Measurements from ENCODE around the gene NOL8. TPM values are rescaled to one million over a fixed set of nuclear protein-coding genes. Genes with fewer than 3 reads are reported as not detected.
A peak's percentile ranks its signal among the peaks of the same experiment; 100 is the strongest.

NOL8 gene
- total RNA-seq (2021; ENCODE audit: unreplicated experiment) (30.6 TPM), Bru-seq, nascent RNA (percentile 82 among the genes with signal in this experiment), BruChase-seq, experiment 1, labeled RNA remaining after a 2-hour chase (percentile 87 among the genes with signal in this experiment), BruChase-seq, experiment 2, labeled RNA remaining after a 6-hour chase (percentile 87 among the genes with signal in this experiment)
- polyA plus RNA-seq (2012; ENCODE audit: insufficient read length) = 10.1 TPM
- long read RNA-seq, full-length matches to known transcripts = 11 of 62 reads
- long read RNA-seq, partial matches to known transcripts = 39 of 62 reads
- long read RNA-seq, other reads (novel, unspliced or antisense) = 12 of 62 reads

GRCh38 chr9:92325269-92325990 lies at the start of gene NOL8, which contains the start of gene CENPP:
Gene NOL8 (minus strand): TSS chr9:92325350. CDS start chr9:92324161, 1,189 bp downstream.
Gene CENPP (plus strand): TSS chr9:92325953.
- DNase-seq (ENCODE audit: low read depth, low spot score) (peak; percentile 60), ATAC-seq (peak; percentile 97)
- H3K4me3 ChIP-seq (ENCODE audit: low read depth in 2 of 2, low read length in 2 of 2) = peak within 1 kb of the TSS; percentile 91 to 97
- CTCF ChIA-PET = no interaction called here
- in situ Hi-C loops (cut with HindIII; ENCODE audit: low pct_unique_long_range_greater_than_20kb, low sequenced_read_pairs) = no loop called here
- H3K36me3 ChIP-seq (ENCODE audit: control insufficient read depth, insufficient read depth, low read length) = peaks cover 14% of the 10 kb centered on the region
- H3K27ac ChIP-seq (ENCODE audit: low read length) = peak within 1 kb of the TSS; percentile 99
- peaks cover 4% of the 10 kb centered on the region; the same call in 1 of the 2 replicates for H3K4me1 ChIP-seq (ENCODE audit: control insufficient read depth, insufficient read depth, low read length)
- TF ChIP-seq, protein P1, sequence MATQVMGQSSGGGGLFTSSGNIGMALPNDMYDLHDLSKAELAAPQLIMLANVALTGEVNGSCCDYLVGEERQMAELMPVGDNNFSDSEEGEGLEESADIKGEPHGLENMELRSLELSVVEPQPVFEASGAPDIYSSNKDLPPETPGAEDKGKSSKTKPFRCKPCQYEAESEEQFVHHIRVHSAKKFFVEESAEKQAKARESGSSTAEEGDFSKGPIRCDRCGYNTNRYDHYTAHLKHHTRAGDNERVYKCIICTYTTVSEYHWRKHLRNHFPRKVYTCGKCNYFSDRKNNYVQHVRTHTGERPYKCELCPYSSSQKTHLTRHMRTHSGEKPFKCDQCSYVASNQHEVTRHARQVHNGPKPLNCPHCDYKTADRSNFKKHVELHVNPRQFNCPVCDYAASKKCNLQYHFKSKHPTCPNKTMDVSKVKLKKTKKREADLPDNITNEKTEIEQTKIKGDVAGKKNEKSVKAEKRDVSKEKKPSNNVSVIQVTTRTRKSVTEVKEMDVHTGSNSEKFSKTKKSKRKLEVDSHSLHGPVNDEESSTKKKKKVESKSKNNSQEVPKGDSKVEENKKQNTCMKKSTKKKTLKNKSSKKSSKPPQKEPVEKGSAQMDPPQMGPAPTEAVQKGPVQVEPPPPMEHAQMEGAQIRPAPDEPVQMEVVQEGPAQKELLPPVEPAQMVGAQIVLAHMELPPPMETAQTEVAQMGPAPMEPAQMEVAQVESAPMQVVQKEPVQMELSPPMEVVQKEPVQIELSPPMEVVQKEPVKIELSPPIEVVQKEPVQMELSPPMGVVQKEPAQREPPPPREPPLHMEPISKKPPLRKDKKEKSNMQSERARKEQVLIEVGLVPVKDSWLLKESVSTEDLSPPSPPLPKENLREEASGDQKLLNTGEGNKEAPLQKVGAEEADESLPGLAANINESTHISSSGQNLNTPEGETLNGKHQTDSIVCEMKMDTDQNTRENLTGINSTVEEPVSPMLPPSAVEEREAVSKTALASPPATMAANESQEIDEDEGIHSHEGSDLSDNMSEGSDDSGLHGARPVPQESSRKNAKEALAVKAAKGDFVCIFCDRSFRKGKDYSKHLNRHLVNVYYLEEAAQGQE (IDR thresholded peaks at IDR 0.05; ENCODE audit: insufficient read depth in 1 of 2, low read depth in 2 of 2, low read length in 1 of 2) = 0 out of 4 replicates have a peak, but pooled peaks of 1 of the 2 experiments have one; percentile 36
- no peak for TF ChIP-seq TCF7L2 (IDR thresholded peaks at IDR 0.05; ENCODE audit: low read depth, low read length)
- TF ChIP-seq POLR2AphosphoS5 (IDR thresholded peaks at IDR 0.05; ENCODE audit: low read depth, low read length) = peak; percentile 72
- TF ChIP-seq SIN3A (IDR thresholded peaks at IDR 0.05; ENCODE audit: borderline replicate concordance, insufficient read depth, low read depth, low read length) = peak; percentile 100
- TF ChIP-seq, protein P2, sequence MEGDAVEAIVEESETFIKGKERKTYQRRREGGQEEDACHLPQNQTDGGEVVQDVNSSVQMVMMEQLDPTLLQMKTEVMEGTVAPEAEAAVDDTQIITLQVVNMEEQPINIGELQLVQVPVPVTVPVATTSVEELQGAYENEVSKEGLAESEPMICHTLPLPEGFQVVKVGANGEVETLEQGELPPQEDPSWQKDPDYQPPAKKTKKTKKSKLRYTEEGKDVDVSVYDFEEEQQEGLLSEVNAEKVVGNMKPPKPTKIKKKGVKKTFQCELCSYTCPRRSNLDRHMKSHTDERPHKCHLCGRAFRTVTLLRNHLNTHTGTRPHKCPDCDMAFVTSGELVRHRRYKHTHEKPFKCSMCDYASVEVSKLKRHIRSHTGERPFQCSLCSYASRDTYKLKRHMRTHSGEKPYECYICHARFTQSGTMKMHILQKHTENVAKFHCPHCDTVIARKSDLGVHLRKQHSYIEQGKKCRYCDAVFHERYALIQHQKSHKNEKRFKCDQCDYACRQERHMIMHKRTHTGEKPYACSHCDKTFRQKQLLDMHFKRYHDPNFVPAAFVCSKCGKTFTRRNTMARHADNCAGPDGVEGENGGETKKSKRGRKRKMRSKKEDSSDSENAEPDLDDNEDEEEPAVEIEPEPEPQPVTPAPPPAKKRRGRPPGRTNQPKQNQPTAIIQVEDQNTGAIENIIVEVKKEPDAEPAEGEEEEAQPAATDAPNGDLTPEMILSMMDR (IDR thresholded peaks at IDR 0.05) = no peak
- no peaks in the 10 kb centered on the region for H3K27me3 ChIP-seq (ENCODE audit: control insufficient read depth, insufficient read depth, low read length)
- BruUV-seq (replicated peaks) = no TSS peak
- POLR2A ChIA-PET = interaction anchor here (0.6 kb wide), 2 partner anchors 356 to 902 kb away, joined by 3 to 12 read pairs; partner anchors contain the start of gene NFIL3
- H3K9me3 ChIP-seq (ENCODE audit: control insufficient read depth, insufficient read depth, low read depth, low read length) = no peaks in the 10 kb centered on the region
- intact Hi-C loops (cut with micrococcal nuclease; ENCODE audit: unreplicated experiment) = loop anchor here (10.0 kb wide), 1 partner anchor 119 kb away; no protein-coding TSS in a partner anchor

- Histone ChIP-seq H3K27ac (ENCODE audit: low read length) (no peak overlapping the region), H3K4me3 (ENCODE audit: low read depth in 2 of 2, low read length in 2 of 2) (no peak overlapping the region), H3K4me1 (ENCODE audit: control insufficient read depth, insufficient read depth, low read length) (no peaks in the 10 kb centered on the region), H3K27me3 (ENCODE audit: control insufficient read depth, insufficient read depth, low read length) (no peaks in the 10 kb centered on the region), H3K9me3 (ENCODE audit: control insufficient read depth, insufficient read depth, low read depth, low read length) (peaks cover 2% of the 10 kb centered on the region; the same call in 1 of the 2 replicates), H3K36me3 (ENCODE audit: control insufficient read depth, insufficient read depth, low read length) (no peaks in the 10 kb centered on the region; the same call in 1 of the 2 replicates)
- intact Hi-C loops (cut with micrococcal nuclease; ENCODE audit: unreplicated experiment) = no loop called here
- ChIA-PET CTCF (no interaction called here), POLR2A (no interaction called here)
- in situ Hi-C loops (cut with HindIII; ENCODE audit: low pct_unique_long_range_greater_than_20kb, low sequenced_read_pairs) = no loop called here
- TF ChIP-seq SIN3A (IDR thresholded peaks at IDR 0.05; ENCODE audit: borderline replicate concordance, insufficient read depth, low read depth, low read length) (no peak), POLR2AphosphoS5 (IDR thresholded peaks at IDR 0.05; ENCODE audit: low read depth, low read length) (no peak), TCF7L2 (IDR thresholded peaks at IDR 0.05; ENCODE audit: low read depth, low read length) (no peak)
- TF ChIP-seq, protein P2 (IDR thresholded peaks at IDR 0.05) = no peak
- TF ChIP-seq, protein P1 (IDR thresholded peaks at IDR 0.05; ENCODE audit: insufficient read depth in 1 of 2, low read depth in 2 of 2, low read length in 1 of 2) = no peak
- ATAC-seq (no peak), DNase-seq (ENCODE audit: low read depth, low spot score) (no peak)
- BruUV-seq (replicated peaks) = no TSS peak
Observed at GRCh38 chr9:92373167-92373566, 48.0 kb upstream of the NOL8 start.

Data from Panc1 (cell line).